Right lung (tissue), 10 donors: ENCODE results near the gene OR9A2. TPM values are rescaled to one million over a fixed set of nuclear protein-coding genes. Genes with fewer than 3 reads are reported as not detected.
A peak's percentile ranks its signal among the peaks of the same experiment; 100 is the strongest.

Experiments
- DNase-seq, 2 donors: peaks; one replicate each; pipeline ENCODE4 v3.0.0-alpha.2; 2013
- long read RNA-seq, 8 donors: transcript quantifications; one replicate each; lab custom pipeline, GENCODE V29; 2026
- polyA plus RNA-seq, 5 donors: library from polyadenylated mRNA; unstranded; fragments of 120-200 nt; gene quantifications; one replicate each; pipeline versions ENCODE4 v1.2.1 to v1.2.3, GENCODE V29; 2013; ENCODE audit warnings: inconsistent platforms in 1 of 5, low replicate concordance in 1 of 5; ENCODE audit not compliant: insufficient read length in 5 of 5, insufficient read depth in 1 of 5

OR9A2 gene
- not detected for polyA plus RNA-seq
- long read RNA-seq, donor 1: 0 reads
- long read RNA-seq, donor 2: 0 reads
- long read RNA-seq, donor 3: 0 reads
- long read RNA-seq, donor 4: 0 reads
- long read RNA-seq, donor 5: 0 reads
- long read RNA-seq, donor 6: 0 reads
- long read RNA-seq, donor 7: 0 reads
- long read RNA-seq, donor 8: 0 reads

DNA sequence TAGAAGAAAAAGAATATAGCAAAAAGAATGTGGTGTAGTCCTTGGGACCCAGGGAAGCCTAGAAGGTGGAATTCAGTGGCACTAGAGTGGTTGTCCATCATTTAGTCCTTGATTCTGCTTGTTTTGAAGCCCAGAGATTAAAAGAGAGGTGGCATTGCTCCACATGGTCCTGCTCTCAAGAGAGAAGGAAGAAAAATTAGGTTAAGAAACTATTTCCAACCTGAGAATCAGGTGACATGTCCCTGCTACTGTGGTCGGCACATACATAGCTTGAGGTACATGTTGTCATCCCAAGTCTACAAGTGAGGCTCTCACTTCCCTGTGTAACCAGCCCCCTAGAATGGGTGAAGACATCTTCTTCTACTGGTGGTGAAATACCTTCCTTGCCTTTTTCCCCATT lies at the start of gene OR9A2:
TSS of gene OR9A2 (minus strand) at position 101 of the 400 bp plus-strand sequence. CDS start at position 101, 0 bp downstream.
- no peak for DNase-seq

DNA sequence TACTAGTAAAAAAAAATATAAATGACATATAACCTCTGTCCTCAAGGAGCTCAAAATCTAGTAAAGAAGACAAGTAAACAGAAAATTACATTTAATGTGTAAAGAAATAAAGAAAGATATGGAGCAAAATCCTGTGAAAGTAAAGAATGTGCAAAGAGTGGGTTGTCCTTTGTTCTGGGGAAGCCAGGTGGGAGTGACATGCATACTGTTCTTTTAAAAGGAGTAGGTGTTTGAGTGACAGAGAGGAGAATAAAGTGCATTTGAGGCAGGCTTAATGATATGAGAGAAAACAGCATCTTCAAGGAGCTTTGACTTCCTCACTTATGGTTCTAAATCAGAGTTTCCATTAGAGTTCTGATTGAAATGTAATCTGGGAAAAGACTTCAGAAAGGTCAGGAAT lies 47.2 kb upstream of the OR9A2 start:
- no peak for DNase-seq

DNA sequence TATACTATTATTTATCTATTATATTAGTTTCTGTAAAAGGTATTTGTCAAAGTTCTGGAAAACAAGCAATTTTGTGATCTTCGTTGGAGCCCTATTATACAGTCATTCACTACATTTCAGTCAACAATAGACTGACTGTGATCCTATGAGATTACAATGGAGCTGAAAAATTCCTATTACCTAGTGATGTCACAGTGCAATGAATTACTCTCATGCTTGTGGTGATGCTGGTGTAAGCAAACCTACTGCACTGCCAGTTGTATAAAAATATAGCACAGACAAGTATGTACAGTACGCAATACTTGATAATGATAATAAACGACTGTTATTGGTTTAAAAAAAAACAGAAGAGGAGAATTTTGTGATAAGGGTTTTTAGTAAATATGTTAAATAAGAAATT lies 46.6 kb upstream of the OR9A2 start:
- no peak for DNase-seq

DNA sequence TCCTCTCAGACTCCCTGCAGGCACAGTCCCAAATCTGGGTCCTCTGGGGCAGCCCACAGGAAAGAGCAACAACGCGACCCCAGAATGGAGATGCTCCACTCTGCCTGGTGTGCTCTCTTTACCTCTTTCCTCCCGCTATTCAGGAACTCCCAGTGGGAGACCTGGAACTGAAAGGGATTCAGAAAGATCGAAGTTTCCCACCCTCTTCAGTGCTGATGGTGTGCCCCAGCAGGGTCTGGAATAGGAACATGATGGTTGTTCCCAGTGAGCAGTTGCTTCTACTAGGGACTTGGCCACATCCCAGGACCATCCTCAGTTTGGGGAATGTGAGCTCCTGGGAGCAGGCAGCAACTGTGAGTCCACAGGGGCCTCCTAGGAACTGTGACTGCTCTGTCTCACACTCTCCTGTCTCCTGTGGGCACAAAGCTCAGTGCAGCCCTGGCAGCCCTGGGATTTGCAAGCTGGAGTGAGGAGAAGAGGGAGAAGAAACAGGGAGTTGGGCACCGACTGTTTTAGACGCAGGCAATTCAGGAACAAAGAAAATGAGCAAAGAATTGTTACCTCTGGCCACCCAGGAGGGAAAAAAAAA lies 43.1 kb upstream of the OR9A2 start:
- DNase-seq: no peak

DNA sequence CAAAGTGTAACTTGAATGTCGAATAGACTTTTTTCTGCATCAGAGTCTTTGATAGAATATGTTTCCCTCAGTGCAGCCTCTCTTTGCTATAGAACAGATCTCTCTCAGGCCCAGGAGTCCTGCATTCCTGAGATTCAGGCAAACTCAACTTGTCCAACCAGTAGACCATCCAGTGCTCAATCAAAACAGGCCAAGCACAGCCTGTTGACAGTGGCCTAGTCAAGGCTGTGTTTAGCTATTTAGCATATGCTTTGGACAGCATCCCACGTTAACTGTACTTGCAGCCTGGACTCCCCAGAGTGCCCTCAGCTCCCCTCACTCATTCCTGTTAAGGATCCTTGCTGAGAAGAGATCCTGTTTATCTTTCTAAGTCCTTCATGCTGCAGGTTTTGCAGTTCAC lies 41.5 kb upstream of the OR9A2 start:
- DNase-seq: no peak

- DNase-seq: no peak
These were observed 36.8 kb upstream of the OR9A2 start for GRCh38 chr7:143063741-143064140.

- no peak for DNase-seq
These were observed 28.8 kb upstream of the OR9A2 start for GRCh38 chr7:143055754-143056153.

DNA sequence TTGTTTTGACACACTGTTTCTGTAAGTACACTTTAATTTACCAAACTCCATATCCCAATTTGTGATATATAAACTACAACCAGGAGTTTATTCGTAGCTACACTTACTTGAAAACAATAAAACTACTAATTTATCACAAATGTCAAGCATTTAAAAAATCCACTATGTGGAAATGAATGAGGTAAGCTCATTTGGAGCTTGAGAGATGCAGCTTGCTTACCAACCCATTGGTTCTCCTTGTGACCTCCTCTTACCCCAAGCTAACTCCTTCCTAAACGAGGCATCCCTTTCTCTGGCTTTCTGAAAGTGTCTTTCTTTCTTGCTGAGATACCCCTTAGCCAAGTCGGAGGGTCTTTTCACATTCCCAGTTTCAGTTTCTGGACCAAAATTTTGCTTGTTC lies 27.7 kb upstream of the OR9A2 start:
- no peak for DNase-seq

DNA sequence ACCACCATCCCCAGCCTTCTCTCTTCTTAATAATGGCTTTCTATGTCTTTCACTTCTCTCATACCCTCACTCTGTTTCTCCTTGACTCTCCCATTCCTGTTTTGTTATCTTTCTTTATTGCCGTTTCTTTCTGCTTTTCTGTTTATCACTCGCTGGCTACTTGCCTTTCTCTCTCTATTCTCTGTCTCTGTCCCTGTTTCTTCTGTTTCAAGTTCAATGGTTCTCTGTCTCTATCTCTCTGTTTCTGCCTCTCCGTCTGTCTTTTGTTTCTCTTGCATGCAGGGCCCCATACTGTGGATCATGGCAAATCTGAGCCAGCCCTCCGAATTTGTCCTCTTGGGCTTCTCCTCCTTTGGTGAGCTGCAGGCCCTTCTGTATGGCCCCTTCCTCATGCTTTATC lies 25.1 kb upstream of the OR9A2 start, which contains the start of gene OR6V1:
TSS of gene OR6V1 (plus strand) at position 301 of the 400 bp plus-strand sequence. CDS start at position 301, 0 bp downstream.
- no peak for DNase-seq

DNA sequence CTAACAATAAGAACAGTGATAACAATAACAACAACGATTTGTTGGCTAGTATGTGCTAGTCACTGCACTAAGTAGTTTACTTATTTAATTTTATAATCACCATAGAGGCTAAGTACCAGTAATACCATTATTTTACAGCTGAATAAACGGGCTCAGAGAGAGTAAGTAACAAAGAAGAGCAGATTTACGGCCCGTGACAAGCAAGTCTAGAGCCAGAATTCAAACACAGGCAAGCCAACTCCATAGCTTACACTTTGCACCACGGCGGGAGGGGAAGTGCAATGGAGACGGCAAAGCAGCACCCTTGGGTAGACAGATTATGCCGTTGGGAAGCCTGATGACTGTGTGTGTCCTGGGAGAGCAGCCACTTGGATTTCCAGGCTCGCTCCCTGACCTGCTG lies 24.0 kb upstream of the OR9A2 start:
- DNase-seq: no peak

DNA sequence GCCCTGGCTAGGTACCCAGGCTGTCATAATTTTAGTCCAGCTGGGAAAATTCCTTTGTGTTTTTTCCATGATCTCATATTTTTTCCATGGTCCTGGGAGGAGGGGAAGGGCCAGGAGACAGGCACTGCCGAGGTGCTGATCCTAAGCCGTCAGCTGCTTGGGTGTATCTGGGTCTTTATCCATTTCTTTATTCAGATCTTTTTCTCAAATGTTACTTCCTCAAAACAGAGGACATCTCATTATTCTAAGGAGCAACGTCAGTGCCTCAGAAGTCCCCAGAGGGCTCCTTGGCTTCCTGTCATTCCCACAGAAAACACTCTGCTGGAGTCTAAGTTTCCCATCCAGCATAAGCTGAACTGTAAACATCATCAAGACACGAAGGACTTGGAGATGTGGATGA lies 22.4 kb upstream of the OR9A2 start:
- DNase-seq: peak in 1 of 2 donors; percentile 6

GRCh38 chr7:143048827-143049226 lies 21.9 kb upstream of the OR9A2 start:
- DNase-seq: no peak

GRCh38 chr7:143047326-143047725 lies 20.4 kb upstream of the OR9A2 start:
- no peak for DNase-seq

DNA sequence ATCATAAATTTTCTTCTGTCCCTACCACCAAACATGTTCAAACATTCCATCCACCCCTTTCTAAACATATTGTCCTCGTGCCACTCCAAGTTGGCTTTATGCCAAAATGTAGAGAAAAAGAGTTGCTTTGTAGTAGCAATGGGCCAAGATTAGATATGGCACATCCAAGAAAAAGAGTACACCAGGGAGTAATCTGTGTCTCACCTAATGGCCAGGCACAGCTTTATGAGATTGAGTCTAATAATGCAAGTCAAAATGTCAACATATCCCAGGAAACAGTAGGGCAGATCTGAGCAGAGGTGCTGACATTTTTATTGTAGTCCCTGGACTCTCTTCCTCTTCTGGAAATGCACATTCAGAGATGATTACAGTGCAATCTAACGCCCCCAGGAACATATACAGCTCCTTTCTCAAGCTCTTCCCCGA lies 19.5 kb upstream of the OR9A2 start:
- no peak for DNase-seq

- no peak for DNase-seq
These were observed 16.5 kb upstream of the OR9A2 start for GRCh38 chr7:143043391-143043790.

DNA sequence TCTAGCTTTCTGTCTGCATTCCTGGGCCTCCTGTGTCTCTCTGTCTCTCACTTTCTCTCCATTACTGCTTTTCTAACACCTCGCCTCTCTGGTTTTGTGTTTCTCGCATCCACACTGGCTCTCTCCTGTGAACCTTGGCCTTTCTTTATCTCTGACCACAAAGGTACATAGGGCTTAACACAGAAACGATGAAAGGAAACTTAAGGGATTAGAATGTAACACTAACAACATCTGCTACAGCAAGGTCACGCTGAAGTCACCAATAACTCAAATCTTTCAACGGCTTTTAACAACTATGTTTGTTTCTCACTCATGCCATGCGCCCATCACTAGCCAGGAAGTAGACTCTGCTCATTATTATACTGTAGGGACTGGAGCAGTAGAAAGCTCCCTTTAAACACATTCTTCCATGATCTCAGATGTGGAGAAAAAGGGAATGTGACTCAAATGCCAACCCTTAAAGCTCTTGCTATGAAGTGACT lies 15.9 kb upstream of the OR9A2 start:
- no peak for DNase-seq

DNA sequence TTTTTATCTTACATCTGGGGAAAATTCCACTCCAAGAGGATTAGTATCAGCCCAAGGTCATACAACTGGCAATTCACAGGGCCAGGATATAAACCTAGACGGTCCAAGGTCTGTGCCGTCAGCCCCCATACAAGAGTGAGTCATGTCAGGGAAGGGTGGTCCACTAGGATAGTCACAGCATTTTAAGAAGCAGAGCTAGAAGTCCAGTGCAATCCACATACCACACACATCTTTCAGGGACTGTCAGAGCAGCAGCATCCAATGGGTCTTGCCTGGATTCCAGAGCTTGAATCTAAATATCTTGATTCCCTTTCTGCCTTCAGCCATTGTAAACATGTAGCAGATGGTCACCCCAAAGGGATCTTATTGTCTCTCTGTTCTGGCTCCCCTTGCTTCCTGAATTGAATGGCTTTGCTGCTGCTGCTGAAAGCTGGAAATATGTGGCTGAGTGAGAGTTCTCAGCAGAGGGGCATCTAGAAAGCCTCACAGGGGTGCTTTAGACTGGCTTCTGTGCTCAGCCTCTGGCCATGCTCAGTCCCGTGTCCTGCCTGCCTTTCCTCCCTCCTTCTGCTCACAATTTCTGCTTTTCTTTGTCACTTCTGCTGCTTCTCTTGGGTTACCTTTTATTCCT lies 15.3 kb upstream of the OR9A2 start:
- no peak for DNase-seq

- DNase-seq: no peak
These were observed 14.4 kb upstream of the OR9A2 start for GRCh38 chr7:143041346-143041745.

GRCh38 chr7:143040209-143040715 lies 13.3 kb upstream of the OR9A2 start:
- no peak for DNase-seq

- no peak for DNase-seq
These were observed 11.7 kb upstream of the OR9A2 start for GRCh38 chr7:143038635-143039034.

DNA sequence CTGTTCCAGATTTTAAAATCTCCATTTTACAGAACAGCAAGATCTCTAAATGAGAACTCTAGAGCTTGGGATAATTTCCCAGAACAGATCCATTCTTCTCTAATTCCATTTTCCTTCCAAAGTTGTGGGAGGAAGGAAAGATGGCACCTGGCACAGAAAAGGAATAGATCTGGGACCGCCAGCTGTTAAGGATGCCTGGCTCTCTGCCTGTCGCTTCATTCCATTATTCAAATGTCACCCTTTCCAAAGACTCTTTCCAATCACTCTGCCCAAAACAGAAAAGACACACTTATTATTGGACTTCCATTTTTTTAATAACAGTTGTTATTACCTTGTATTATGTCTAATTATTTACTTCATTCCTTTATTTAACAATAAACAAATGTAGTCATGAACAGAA lies 751 bp upstream of the OR9A2 start:
- DNase-seq: no peak

- no peak for DNase-seq
These were observed 1.6 kb downstream of the OR9A2 start for GRCh38 chr7:143025371-143025770.

- no peak for DNase-seq
These were observed 3.9 kb downstream of the OR9A2 start for GRCh38 chr7:143023047-143023446.
